Measurements from ENCODE around the gene HNF4A.
A peak's percentile ranks its signal among the peaks of the same experiment; 100 is the strongest.
"Not testable (repeated sequence)": the region's sequence is repeated elsewhere in the genome, so short reads cannot be mapped to it uniquely, and the experiment has no call there.

The HNF4A gene

DNA sequence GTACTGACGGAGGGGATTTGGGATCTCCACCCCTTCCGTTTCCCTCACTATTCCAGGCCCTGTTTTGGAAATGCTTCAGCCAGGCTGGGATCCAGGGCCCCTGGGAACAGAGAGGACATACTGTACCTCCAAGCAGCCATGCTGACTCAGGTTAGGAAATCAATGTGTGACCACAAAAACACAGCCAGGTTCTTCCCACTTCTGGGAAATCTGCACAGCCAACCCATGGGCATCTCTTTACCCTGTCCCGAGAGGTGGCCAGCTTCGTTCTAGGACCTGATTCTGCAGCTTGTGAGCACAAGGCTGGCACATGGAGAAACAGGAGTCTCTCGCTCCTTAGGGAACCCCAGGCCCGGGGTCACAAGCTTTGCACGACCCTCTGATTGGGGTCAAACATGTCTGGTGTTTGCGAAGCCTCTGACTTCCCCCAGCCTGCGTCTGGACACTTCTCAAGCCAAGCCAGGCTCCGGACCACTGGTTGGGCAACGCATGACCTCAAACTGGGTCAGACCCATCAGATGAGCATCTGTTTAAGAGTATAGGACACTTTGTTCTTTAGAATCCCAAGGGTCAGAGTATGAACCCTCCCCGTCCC lies 111.9 kb downstream of the HNF4A start:
- no peak for DNase-seq

DNA sequence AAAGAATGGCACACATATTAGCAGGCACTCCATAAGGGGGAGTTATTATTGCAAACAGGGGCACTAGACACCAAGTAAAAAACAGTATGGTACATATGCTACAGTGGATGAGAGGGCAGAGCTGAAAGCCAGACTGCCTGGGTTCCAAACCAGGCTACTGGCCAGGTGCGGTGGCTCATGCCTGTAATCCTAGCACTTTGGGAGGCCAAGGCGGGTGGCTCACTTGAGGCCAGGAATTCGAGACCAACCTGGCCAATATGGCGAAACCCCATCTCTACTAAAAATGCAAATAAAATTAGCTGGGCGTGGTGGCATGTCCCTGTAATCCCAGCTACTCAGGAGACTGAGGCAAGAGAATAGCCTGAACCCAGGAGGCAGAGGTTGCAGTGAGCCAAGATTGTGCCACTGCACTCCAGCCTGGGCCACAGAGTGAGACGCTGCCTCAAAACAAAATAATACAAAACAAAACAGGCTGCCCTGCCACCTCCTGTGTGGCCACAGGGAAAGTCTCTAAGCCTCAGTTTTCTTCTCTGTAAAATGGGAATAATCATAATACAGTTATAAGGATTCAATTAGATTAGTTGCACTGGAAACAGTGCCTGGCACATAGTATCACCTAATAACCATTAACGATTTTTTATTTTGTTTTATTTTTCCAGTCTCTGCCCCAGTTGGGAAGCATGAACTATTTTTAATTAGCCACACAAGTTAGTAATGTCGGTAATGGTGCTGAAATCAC lies 112.7 kb downstream of the HNF4A start:
- DNase-seq = no peak

DNA sequence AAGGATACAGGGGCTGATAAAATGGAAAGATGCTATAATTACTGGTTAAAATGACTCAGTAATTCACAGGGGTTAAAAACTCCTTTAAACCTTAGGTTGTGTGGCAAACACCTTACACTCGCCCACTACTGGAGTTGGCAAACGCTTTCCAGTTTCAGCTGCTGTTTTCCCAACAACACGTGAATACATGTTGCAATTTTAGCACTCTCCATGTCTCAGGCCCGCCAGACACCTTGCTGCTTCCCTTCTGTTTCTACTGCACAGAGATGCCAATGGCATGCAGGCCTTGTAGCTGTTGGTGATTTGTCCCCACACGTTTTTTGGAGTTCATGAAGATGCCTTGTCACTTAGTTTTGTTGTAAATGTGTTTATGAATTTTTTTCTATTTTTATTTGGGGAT lies 114.8 kb downstream of the HNF4A start:
- no peak for DNase-seq

DNA sequence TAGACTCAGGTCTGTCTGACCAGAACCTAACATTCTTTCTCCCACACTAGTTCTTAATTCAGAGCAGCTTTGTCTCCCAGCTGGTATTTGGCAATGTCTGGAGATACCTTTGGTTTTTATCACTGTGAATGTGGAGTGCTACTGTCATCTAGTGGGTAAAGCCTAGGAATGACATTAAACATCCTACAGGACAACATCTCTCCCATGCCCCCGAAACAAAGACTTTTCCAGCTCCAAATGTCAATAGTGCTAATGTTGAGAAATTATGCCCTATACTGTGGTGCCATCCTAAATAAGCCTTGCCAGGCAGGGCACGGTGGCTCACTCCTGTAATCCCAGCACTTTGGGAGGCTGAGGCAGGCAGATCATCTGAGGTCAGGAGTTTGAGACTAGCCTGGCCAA lies 116.0 kb downstream of the HNF4A start:
- peak in 1 of 58 donors; percentile 30 for DNase-seq

DNA sequence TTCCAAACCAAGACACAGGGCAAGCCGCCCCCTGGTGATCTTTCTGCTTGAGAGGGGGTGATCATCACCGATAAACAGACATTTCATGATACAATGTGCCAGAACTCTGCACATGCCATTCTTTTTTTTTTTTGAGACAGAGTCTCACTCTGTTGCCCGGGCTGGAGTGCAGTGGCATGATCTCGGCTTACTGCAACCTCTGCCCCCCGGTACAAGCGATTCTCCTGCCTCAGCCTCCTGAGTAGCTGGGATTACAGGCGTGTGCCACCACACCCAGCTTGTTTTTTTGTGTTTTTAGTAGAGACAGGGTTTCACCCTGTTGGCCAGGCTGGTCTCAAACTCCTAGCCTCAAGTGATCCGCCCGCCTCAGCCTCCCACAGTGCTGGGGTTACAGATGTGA lies 116.8 kb downstream of the HNF4A start:
- not testable (repeated sequence) for DNase-seq

DNA sequence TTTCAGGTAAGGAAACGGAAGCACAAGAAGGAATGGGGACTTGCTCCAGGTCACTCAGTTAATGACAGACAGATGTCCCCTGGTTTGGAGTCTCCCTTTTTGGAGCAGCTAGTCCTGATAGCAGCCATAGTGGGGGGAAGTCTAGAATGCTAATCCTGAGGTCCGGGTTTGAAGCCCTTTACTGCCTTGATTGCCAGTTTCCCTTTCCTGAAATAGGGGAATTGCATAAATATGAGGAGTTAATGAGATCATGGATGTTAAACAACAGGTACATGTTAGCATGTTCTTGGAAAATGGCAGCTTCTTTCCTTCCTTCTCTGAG lies 119.8 kb downstream of the HNF4A start:
- no peak for DNase-seq

DNA sequence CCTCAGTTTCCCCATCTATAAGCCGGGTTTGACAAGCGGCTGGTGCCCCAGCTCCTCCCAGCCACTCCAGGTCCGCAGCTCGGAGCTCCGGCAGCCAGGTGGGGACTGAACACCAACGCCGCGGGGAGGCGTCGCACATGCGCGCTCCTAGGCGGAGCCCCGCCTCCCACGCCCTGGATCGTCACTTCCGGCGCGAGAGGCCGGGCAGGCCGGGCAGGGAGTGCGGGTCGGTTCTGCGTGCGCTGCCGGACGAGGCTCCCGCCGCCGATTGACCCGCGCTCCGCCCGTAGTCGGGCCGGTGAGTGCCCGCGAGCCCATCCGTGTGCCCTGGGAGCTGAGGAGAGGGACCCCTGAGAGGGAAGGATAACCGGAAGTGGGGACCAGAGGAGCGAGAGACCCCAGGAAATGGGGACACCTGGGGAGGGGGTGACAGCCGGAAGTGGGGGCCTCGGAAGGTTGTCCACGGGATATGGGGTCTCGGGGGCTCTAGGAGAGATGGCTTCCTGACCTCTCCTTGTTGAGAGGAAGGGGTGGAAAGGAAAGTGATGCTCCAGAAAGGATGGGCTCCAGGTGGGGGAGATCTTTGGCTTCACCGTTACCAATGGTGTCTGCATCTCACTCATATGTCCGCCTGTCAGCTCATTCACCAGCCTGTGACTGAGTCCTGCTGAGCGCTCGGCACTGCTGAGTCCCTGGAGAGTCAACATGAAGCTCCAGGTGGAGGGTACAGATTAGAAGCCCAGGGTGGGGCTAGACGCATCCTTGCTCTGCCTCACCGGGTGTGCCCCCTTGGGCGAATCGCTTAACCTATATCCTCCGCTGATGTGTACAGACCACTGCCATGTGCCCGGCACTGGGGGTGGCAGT lies 120.4 kb downstream of the HNF4A start, which contains the start of gene TTPAL:
TSS of gene TTPAL (plus strand) at position 181 of the 867 bp plus-strand sequence. CDS start 4,126 bp downstream, outside the sequence.
- DNase-seq = peak in 57 of 58 donors; percentile 21 to 90 (median 78)

DNA sequence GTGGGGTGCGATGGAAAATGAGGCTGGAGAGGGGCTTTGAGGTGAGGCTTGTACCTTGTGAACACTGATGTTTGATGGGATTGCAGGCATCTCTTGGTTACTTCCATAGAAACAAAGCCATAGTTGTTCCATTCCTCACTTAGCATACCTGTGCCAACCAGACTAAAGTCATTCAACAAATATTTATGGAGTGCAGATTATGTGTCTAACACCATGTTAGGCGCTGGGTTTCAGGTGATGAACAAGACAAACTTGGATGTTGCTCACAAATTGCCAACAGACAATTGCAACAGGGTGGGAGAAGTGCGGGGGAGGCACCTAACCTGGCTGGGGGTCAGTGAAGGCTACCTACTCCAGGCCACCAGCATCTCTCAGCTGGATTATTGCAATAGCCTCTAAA lies 121.7 kb downstream of the HNF4A start:
- no peak for DNase-seq

DNA sequence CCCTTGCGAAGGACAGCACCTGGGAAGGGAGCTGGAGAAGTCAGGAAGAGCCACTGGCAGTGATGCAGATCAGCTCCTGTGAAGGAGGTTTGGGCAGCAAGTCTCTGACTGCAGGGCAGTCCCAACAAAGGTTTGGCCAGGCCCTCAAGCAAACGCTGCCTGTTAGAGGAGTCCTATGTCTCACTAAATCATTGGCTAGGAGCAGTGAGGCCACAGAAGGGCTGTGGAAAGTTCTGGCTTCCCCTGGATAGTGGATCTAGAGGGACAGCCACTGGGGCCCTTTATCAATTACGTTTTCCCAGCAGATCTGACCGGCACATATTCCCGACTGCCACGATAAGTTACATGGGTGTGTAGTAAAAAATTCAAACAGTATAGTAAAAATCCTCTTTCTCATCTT lies 122.7 kb downstream of the HNF4A start:
- no peak for DNase-seq

DNA sequence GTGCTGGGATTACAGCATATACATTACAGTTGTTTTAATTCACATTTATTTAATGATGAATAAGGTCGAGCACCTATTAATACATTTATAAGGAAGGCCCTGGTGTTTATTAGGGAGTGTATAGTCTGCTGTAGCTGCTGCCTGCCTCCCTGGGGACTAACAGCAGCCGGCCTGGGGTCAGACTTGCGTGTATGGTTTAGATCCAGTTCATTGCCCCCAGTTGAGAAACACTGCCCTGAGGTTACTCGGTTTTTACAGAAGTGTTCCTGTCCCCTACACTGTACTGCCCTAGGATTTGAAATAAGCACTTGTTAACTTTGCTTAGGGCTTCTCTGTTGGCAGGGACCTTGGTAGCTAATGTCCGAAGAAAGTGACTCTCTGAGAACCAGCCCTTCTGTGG lies 124.1 kb downstream of the HNF4A start:
- no peak for DNase-seq

DNA sequence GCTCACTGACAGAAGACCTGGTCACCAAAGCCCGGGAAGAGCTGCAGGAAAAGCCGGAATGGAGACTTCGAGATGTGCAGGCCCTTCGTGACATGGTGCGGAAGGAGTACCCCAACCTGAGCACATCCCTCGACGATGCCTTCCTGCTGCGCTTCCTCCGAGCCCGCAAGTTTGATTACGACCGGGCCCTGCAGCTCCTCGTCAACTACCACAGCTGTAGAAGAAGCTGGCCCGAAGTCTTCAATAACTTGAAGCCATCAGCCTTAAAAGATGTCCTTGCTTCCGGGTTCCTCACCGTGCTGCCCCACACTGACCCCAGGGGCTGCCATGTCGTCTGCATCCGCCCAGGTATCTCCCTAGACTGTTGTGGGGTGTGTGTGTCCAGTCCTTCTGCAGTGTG lies 124.6 kb downstream of the HNF4A start:
- DNase-seq = no peak

DNA sequence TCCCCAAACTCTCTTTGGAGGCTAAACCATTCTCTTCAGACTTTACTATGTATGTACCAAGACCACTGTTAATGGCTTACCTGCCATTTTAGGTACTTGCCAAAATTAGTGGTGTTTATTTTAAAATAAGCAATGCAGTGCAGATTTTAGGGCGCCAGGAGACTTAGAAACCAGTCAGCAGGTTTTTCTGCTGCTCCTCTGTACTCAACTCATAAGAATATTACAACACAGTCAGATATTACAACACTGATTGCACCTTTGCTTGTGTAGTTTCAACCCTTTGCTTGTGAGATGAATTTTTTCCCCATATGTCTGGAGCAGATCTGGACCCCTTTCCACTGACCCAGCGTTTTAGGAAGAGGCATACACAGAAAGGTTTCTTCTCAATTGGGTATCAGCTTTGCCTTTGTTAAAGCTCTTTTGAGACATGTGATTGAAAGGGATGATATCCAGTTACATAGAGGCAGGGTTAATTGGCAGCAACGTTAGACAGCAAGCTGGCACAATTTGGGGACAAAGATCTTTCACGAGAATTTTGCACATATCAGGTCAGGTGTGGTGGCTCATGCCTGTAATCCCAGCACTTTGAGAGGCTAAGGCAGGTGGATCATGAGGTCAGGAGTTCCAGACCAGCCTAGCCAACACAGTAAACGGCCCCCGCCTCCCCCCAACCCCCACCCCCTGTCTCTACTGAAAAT lies 126.4 kb downstream of the HNF4A start:
- DNase-seq = no peak

DNA sequence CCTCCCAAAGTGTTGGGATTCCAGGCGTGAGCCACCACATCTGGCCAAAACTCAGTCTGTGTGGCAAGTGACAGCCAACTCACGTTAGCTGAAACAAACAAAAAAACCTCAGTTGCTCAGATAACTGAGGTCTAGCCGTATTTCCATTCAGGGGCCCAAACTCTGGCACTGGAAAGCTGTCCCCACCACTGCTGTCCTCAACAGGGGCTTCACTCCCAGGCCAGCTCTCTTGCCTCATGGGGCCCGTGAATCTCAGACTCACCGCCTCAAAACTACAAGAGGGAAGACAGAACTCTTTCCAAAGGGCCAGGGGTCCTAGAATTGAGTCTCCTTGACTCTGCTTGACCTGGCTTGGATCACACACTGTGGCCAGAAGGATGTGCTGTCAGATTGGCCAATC lies 127.6 kb downstream of the HNF4A start:
- DNase-seq = no peak

All from anterior cingulate cortex (tissue), 58 donors.